NCI-H2227 (cell line): ENCODE data around the gene LRRC74A.

ENCODE experiments used
- DNase-seq: peaks from one replicate; lab custom pipeline; 2025; ENCODE audit not compliant: unreplicated experiment; lab: John Stamatoyannopoulos, UW

LRRC74A gene

GRCh38 chr14:76826122-76826521, at the start of gene LRRC74A:
LRRC74A (plus strand) TSS chr14:76826408; CDS start chr14:76826698, 290 bp downstream.
- no peak for DNase-seq

GRCh38 chr14:76776428-76777251, 49.6 kb upstream of the LRRC74A start:
- no peak for DNase-seq

- DNase-seq: no peak
Observed at GRCh38 chr14:76777721-76778120, 48.5 kb upstream of the LRRC74A start.

- DNase-seq: no peak
Observed at GRCh38 chr14:76778546-76779215, 47.5 kb upstream of the LRRC74A start.

GRCh38 chr14:76779221-76780057, 46.8 kb upstream of the LRRC74A start:
- DNase-seq: no peak

GRCh38 chr14:76780058-76780345, 46.2 kb upstream of the LRRC74A start:
- DNase-seq: no peak

- DNase-seq: no peak
Observed at GRCh38 chr14:76780360-76780759, 45.8 kb upstream of the LRRC74A start.

GRCh38 chr14:76780875-76781647, 45.1 kb upstream of the LRRC74A start:
- DNase-seq: no peak

- DNase-seq: no peak
Observed at GRCh38 chr14:76781648-76782051, 44.6 kb upstream of the LRRC74A start.

GRCh38 chr14:76782115-76782884, 43.9 kb upstream of the LRRC74A start:
- no peak for DNase-seq

GRCh38 chr14:76782885-76783566, 43.2 kb upstream of the LRRC74A start:
- DNase-seq: no peak

GRCh38 chr14:76784266-76784874, 41.8 kb upstream of the LRRC74A start:
- no peak for DNase-seq

- DNase-seq: peak; percentile 89
Observed at GRCh38 chr14:76784881-76785280, 41.3 kb upstream of the LRRC74A start.

GRCh38 chr14:76786601-76787000, 39.6 kb upstream of the LRRC74A start:
- no peak for DNase-seq

- DNase-seq: no peak
Observed at GRCh38 chr14:76792422-76792821, 33.8 kb upstream of the LRRC74A start.

- DNase-seq: no peak
Observed at GRCh38 chr14:76793324-76793723, 32.9 kb upstream of the LRRC74A start.

- no peak for DNase-seq
Observed at GRCh38 chr14:76793956-76794355, 32.3 kb upstream of the LRRC74A start.

GRCh38 chr14:76806446-76806845, 19.8 kb upstream of the LRRC74A start:
- DNase-seq: no peak

- DNase-seq: no peak
Observed at GRCh38 chr14:76808011-76808410, 18.2 kb upstream of the LRRC74A start.
